HS-5 (cell line): ENCODE measurements around the gene PIGW.
A peak's percentile ranks its signal among the peaks of the same experiment; 100 is the strongest.

Source experiments
- DNase-seq: peaks from one replicate; pipeline ENCODE4 v3.0.0-alpha.2; 2012; ENCODE audit warnings: low read depth

PIGW gene

DNA sequence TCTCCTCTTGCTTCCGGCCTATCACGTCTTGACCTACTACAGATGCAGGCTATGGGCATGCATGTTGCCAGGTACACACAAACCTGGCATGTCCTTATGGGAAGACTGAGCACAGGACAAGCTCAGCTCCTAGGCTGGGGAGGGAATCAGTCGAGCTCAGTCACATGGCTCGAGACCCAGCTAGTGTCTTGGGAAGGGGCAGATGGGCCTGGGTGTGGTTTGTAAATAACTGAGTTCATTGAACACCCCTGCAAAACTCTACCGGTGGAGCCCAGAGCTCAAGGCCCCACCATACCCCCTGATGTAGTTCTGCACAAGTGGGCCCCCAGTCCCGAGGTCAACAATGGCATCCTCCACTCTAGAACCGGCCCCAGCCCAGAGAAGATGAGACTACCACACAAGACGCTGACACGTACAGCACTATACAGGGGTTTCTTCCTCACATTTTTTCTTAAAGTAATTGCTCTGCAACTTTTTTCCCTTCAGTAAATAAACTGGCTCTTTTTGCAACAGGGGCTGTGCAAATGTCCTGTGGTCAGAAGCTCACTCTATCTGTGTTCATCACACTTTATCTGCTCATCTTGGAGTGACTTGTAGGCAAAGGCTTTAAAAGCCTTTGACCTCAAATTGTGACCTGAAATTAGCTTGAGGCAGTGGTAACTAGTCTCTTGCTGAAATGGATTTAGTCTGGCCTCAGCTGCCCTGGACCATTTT, 25.4 kb upstream of the PIGW start:
- no peak for DNase-seq

DNA sequence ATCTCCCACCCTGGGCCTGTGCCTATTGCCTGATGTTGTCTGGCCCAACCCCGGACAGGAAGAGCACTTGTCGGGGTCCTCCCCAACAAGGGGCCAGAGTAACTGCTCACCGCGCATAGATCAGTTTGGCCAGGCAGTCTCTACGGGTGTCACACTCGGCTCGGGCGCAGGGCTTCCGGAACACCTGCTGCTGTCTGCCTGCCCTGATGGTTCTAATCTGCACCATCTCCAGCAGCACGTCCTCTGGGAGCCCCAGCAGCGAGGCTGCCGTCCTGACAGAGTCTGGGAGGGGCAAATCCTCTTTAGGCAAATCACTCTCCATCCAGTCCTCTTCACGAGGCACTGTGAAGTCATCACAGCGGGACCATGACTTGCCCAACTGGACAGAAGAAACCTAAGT, 24.2 kb upstream of the PIGW start:
- no peak for DNase-seq

DNA sequence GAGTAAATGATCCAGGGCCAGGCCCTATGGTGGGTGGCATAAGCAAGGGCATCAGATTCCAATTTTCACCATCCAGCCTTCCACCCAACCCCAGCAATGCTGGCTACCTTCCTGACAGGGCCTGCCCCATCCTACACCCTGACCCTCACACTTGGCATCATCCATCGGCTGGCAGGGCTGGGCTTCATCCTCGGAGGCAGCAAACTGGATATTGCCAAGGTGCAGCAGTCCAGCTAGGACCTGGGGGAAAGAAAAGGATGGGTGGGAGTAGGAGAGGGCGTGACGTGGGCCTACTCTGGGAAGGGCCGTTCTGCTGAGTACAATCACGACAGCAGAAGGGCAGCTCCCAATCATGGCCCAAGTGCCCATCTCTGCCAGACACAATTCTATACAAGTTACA, 23.6 kb upstream of the PIGW start:
- DNase-seq: no peak

DNA sequence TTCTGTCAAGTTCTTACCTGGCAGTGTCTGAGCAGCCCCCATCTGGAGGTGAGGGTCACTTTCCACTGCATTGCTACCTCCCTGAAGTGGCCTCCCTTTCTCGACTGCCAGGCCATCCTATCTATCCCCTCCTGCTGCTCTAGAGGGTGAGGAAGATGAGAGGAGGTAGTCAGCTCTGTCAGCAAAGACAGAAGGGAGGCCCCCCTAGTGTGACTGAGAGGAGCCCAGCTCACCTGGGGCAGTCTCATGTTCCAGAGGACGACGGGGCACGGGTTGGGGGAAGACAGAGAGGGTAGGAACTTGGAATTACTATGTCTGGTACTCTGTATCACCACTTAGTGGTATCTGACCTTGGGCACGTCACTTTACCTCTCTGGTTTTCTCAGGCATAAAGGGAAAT, 22.1 kb upstream of the PIGW start:
- DNase-seq: no peak

DNA sequence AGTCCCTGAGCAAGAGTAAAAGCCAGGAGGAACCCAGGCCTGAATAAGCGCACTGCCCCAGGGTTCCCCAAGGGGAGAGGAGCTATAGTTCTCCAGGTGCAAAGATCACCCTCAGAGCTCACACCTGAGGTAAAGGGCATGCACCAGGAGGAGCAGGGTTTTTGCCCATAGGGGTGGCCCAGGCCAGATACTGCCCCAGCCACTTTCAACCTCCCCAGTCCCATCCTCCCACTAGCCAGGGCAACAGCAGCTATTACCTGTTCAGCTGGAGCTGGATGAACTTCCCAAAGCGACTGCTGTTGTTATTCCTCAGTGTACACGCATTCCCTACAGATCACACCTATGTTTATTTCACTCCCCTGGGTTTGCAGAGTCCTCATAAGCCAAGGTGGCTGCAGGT, 19.9 kb upstream of the PIGW start:
- DNase-seq: no peak

DNA sequence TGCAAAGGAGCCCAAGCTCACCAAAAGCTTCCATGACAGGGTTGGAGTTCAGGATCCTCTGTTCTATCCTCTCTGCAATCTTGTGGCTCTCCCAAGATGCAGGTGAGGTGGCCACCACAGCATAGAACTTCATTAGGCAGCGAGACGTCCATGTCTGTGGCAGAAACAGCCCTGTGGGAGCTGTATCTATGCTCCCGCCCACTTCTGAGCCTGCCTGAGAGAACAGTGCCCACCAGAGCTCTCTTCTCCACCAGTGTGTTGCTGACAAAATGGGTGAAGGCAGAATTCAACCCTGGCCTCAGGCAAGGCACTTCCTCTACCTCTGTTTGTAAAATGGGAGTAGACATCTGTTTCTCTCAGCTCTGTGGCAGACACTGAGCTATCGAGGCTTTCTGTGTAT, 18.9 kb upstream of the PIGW start:
- no peak for DNase-seq

DNA sequence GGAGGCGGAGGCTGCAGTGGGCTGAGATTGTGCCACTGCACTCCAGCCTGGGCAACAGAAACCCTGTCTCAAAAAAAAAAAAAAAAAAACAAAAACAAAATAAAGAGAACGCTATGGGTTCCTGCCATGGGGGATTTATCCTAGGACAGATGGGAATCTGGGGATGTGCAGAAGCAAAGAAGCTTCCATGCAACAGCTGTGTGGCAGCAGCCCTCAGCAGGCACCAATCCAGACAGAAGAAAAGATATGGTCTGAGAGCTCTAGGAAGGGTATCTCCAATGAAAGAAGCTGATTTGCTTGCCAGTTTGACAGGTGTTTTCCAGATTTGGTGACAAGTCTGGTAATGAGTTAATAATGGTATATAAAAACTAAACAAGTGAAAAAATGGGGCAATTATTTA, 11.7 kb upstream of the PIGW start:
- DNase-seq: no peak

DNA sequence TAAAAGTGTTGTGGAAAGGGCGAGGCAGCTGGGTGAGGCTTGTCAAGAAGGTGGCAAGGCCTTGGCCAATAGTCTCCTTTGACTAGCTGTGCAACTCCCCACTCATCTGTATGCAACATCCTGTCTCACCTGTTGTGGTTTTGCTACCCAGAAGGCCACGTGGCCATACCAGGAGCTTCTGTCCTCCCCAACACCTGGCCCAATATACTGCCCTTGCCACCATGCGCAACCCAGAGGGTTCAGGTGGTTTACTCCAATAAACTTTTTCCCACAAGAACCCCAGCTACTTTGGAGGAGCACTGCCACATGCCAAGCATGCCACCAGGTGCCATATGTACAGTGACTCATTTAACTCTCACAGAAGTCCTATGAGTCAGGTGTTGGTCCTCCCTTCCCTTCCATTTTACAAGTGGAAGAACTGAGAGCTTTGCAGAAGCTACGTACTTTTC, 10.3 kb upstream of the PIGW start:
- no peak for DNase-seq

DNA sequence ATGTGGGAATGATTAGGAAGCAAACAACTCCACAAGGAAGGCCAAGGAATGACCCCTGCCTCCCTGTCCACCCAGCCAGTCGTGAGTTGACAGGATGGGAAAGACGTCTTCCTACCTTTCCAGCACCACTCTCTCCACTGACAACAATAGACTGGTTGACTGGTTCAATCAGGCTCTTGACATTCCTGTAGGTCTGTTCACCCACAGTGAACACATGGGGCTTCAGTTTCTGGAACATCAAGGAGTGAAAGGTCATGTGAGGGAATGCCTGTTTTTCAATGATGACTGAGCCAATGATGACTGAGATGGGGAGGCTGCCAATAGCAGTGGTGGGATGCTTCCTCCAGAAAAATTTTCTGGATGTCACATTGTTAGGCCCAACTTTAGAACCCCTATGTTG, 9.7 kb upstream of the PIGW start:
- no peak for DNase-seq

DNA sequence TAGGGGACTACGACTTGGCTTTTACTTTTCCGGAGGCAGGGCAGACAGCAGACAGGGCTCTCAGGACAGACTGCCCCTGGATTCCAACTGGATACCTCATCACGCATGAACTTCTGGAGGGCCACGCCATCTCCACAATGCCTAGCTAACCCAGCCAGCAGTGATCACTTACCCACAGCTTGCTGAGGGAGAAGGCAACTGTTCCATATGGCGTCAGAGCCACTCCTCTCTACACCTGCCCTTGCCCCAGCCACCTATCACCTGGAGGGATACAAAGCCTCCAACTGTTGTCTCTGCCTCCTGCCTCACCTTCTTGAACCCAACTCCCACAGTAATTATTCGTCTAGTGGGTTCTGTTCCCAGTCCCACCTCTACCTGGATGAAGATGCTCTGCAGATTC, 8.9 kb upstream of the PIGW start:
- no peak for DNase-seq

DNA sequence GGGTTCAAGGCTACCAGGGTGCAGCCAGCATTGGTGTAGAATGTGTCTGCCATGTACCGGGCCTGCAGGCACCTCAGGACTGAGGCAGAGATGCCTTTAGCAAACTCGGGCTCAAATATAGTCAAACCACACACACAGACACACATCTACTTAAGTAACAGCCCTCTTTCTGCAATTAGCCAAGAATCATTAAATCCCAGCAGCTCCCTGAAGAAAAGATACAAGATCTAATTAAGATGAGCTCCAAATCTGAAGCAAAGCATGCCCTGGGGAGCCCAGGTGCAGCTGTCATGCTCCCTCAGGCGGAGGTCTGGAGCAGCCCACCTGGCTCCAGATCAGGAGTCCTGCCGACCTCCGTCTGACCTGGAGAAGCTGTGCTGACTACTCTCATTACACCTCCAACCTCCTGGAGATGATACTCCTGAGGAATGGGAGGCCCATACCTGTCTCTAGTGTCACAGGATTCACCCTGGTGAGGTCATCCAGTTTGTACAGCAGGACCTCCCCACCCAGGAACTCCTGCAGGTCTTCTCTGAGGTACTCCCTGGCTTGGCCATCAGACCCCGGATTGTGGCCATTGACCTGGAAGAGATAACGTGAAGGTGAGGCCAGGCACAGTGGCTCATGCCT, 7.1 kb upstream of the PIGW start:
- DNase-seq: no peak

DNA sequence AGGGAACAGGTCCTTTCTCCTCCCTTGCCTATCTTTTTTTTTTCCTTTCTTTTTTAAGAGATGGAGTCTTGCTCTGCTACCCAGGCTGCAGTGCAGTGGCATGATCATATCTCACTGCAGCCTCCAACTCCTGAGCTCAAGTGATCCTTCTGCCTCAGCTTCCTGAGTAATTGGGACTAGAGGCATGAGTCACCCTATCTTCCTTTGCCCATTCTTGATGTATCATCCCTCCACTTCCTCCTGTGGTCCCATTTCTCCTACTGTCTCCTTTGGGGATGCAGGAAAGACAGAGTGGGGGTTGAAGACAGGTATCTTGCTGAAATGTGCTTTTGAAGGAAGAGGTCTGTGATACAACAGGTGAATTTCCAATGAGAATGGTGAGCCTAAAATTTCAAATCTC, 5.7 kb upstream of the PIGW start:
- no peak for DNase-seq

DNA sequence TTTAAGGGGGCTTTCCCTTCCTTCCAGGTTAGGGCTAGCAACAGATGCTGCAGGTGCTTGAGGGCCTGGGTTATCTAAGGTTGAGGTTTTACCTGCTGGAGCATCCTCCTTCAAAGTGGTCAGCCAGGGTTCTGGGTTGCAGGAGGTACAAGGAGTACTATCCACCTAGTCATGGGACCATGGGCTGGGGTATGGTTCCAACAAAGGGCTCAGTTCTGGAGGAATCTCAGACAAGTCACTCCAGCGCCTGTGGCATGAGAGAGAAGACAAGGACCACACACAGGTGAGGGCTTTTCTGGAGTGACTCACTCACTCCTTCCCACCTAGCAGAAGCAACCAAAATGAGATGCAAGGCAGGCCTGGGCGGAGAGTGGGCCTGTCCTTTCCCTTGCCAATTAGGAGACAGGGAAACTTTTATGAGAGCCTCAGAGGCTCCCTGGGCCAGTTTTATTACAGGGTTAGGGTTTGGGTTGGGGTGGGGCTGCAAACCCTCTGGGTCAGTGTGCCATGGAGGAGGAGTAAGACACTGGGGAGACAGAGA, 2.3 kb upstream of the PIGW start:
- no peak for DNase-seq

DNA sequence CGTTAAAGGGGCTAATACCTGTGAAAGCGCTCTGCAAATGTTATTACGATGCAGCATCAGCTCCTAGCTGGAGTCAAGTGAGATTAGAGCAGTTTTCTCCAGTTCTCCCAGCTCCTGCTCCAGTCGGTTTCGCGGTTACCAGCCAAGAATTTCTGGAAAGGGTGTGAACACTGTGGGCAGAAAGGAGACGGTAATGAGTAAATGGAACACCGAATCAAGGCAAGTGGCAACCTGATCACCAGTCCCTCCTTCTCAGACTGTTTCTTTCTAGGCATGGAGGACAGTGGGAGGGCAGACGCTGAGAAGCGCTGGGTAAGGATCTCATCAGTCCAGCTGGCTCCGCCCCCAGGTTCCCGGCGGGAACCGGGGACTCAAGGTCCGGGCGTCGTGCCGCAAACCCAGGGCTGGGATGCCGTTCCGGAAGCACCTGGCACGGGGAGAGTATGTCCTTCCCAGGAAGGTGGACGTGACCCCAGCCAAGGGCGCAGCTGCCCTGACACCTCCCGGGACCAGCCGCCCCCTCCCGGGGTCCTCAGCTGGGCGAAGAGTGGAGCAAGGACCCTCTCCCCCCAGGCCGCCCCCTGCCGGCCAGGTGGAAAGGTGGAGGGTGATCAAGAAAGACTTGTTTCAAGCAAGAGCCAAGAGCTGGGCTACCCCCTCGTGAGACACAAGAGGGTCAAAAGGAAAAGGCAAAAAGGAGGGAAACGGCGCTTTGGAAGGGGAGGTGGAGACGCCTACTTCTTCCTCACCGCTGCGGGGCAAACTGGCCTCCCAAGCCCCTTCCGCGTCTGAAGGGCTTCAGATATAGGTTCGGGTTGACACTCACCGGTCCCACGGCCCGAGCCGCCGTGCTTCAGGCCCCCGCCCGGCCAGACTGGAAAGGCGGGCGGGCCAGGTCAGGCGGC, 600 bp upstream of the PIGW start:
- DNase-seq: no peak

DNA sequence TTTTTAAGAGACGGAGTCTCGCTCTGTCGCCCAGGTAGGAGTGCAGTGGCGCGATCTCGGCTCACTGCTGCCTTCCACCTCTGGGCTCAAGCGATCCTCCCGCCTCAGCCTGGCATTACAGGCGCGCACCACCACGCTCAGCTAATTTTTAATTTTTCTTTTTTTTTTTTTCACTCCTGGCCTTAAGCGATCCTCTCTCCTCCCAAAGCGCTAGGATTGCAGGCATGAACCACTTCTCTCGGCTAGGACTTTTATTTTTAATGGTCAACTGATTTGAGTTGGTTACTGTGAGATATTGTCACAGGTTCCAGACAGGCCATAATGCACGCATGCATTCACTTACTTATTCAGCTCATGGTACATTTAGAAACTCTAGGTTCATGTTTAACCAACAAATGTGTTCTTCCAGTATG, 888 bp downstream of the PIGW start:
- DNase-seq: no peak

DNA sequence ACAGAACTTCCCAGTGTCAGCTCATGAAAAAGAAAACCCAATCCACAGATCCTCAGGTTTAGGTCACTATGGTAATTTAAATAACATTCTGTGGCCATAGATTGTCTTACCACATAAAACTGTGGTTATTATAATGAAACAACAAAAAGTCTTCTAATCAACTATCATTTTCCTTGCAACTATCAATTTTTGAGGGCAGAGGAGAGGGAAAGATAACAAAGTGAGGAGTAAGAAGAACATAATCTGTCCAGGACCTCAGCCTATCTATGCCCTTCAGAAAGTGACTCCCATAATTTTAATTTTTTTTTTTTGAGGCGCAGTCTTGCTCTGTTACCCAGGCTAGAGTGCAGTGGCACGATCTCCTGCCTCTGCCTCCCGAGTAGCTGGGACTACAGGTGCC, 5.9 kb downstream of the PIGW start:
- DNase-seq: no peak

DNA sequence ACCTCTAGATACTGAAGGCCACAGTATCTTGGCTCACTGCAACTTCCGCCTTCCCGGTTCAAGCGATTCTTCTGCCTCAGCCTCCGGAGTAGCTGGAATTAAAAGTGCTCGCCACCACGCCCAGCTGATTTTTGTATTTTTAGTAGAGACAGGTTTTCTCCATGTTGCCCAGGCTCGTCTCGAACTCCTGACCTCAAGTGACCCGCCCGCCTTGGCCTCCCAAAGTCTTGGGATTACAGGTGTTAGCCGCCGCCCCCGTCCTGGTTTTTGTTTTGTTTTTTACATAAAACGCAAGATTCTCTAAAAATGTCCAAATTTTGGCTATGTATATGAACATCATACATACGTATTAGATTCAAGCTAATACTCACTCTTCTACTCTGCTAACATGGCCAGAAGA, 8.0 kb downstream of the PIGW start:
- no peak for DNase-seq

DNA sequence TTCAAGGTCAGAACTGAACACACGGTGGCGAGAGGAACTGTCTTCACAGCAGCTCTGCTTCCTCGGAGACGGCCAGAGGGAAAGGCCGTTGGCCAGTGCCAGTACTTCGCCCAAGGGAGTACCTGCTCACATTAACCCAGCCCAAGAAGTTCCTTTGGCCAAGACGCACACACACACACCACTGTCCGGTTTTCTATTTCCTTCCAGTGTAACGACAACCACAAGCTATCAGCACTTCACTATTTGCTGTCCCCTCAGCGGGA, 9.2 kb downstream of the PIGW start:
- no peak for DNase-seq

DNA sequence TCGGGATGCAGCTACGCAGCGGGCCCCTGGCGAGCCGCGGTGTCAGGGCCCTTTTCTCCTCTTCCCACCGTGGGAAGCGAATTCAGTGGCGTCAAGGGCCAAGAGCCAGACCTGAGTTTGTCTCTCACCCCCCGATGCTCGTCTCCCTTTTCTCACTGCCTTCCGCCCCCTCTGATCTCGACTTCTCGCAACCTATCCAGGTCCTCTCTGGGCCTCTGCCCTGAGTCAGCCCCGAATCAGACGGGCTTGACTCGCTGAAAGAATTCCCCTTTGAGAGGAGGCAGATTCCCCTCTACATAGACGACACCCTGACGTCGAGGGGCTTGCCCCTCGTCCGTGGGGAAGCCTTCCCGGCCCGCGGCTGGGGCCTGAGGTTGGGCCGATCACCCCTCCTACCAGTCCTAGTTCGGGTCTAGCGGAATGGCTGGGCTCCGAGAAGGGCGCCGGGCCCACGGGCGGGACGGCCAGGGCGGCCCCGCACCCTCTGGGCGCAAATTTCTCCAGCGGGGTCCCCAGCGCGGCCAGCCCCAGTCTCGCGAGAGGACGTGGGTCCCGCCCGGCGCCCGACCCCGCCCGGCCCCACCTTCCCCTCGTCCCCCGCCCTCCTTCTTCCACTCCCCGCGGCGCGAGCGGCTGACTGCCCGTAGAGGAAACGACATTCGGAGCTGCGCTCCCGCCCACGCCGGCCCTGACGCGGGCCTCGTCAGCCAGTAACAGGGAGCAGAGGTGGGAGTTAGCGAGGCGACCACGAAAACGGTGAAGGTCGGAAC, 9.7 kb downstream of the PIGW start, which contains the start of gene GGNBP2:
GGNBP2 (plus strand) TSS at position 613 of the 770 bp plus-strand sequence. CDS start 806 bp downstream, outside the sequence.
- DNase-seq: no peak

DNA sequence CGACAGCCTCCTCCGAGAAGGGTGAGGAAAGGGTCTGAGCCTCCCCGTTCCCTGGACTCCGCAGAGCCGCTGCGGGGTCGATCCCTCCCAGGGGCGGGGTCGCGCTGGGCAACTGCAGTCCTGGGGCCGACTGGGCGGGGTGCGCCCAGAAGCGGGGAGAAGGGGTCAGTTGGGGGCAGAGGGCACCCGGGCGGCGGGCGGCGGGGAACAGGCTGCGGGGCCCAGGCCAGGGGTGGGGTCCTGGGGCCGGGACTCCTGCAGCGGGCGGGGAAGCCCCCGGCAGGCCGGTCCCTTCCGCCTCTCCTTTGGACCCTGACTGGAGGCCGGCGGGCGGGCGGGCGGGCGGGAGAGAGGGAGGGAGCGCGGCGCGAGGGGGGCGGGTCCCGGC, 10.3 kb downstream of the PIGW start:
- no peak for DNase-seq

DNA sequence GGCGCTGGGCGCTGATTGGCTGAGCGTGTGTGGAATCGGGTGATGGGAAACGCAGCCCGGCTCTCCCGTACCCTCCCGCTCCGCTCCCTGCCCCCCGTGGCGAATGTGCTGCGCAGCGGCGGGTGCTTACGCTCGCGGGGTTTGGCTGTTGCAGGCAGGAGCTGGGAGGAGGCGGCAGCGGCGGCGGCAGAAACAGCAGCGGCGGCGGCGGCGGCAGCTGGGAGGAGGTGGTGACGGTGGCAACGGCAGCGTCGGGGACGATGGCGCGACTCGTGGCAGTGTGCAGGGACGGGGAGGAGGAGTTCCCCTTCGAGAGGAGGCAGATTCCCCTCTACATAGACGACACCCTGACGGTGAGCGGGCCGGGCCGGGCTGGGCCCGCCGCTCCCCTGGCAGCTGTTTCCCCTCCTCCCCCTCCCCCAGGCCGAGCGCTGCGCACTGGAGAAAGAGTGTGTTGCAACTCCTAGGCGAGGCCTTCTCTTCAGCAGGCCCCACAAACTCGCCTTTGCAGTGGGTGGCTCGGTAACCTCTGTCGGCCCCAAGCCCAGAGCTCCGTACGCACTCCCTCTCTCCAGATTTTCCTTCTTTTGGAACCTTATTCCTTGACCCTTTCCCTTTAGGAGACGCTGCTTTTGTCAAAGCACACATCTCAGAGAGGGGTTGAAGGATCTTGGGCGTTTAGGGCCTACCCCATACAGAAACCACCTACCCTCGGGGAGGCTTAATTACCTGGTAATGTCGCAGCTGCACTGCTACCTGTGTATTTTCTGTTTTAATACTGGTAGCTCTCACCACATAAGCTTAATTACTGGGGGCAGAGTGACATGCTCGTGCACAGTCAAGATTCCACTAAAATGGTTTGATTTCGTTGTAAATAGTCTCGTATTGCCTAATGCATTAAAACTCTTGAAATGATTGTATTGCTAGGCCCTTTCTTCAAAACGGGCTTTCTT, 11.0 kb downstream of the PIGW start:
- DNase-seq: peak; percentile 74
